ENCODE measurements around the gene FBXO31.

Gene FBXO31

DNA sequence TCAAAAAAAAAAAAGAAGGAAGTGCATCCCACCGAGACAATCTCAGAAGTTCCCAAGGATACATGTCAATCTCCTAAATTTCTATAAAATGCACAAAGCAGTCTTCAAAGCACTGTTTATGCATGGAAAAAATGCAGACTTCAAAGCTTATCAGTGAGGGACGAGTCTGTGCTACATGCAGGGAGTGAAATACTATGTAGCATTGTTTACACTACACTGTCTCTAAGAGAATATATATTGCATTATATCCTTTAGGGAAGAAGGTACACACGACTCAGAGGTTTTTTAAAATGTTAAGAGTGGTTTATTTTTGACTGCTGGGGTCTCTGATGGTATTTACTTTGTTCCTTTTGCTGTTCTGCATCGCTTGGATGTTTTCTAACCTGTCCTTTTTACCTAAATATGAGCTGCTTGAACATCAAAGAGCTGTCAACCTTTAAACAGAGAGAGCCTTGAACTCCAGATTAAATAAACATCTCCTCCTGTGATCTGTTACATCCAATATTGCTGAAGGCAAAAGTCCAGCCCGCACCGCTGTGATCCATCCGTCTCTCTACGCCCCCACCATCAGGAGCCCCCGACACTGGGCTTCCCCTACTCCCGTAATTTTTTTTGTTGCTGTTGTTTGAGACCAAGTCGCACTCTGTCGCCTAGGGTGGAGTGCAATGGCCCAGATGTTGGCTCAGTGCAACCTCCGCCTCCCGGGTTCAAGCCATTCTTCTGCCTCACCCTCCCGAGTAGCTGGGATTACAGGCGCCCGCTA, 1.4 kb downstream of the FBXO31 start:
- Histone ChIP-seq H3K27ac (ENCODE audit: extremely low read depth, low read depth, low read length) (peak overlapping the region; percentile 82; the same call in 1 of the 2 replicates), H3K9me3 (ENCODE audit: control insufficient read depth, insufficient read depth, low read depth, low read length) (no peaks in the 10 kb centered on the region), H3K4me3 (ENCODE audit: low read depth, low read length) (peak overlapping the region; percentile 53), H3K36me3 (ENCODE audit: control insufficient read depth in 2 of 2, insufficient read depth in 1 of 2, low read length in 2 of 2) (peaks cover 5% of the 10 kb centered on the region in 2 experiments; a peak in 2 of 3 replicates), H3K4me1 (ENCODE audit: control insufficient read depth, insufficient read depth, low read length) (peaks cover 9% of the 10 kb centered on the region)
- ChIA-PET POLR2A (no interaction called here), CTCF (interaction anchor here (0.6 to 1.1 kb wide), 6 partner anchors 11 to 675 kb away, joined by 3 to 5 read pairs (median 3); no protein-coding TSS in a partner anchor)
- TF ChIP-seq HIC1 (tag by site-specific recombination; IDR thresholded peaks at IDR 0.05) (no peak), MYNN (tag by site-specific recombination; IDR thresholded peaks at IDR 0.05; ENCODE audit: borderline replicate concordance) (no peak), ZNF266 (tag by site-specific recombination; IDR thresholded peaks at IDR 0.05; ENCODE audit: low read depth) (no peak), ZNF544 (tag by site-specific recombination; IDR thresholded peaks at IDR 0.05) (no peak), REST (tag by site-specific recombination; IDR thresholded peaks at IDR 0.05) (no peak), HOXD13 (CRISPR knock-in tag; IDR thresholded peaks at IDR 0.05; ENCODE audit: borderline replicate concordance) (no peak), ZSCAN16 (tag by site-specific recombination; IDR thresholded peaks at IDR 0.05) (no peak), ZNF623 (tag by site-specific recombination; IDR thresholded peaks at IDR 0.05) (0 out of 2 replicates have a peak, but pooled peaks have one; percentile 8), SP3 (tag by site-specific recombination; IDR thresholded peaks at IDR 0.05) (no peak), ZNF341 (tag by site-specific recombination; IDR thresholded peaks at IDR 0.05; ENCODE audit: low read depth) (peak; percentile 63; the same call in 1 of the 2 replicates), ZNF777 (tag by site-specific recombination; IDR thresholded peaks at IDR 0.05; ENCODE audit: borderline replicate concordance) (no peak), ELK4 (IDR thresholded peaks at IDR 0.05; ENCODE audit: borderline replicate concordance, low read depth, low read length) (no peak), ZNF2 (tag by site-specific recombination; IDR thresholded peaks at IDR 0.05) (no peak), PRDM1 (tag by site-specific recombination; IDR thresholded peaks at IDR 0.05) (no peak), ZNF18 (tag by site-specific recombination; IDR thresholded peaks at IDR 0.05) (no peak), ZNF391 (tag by site-specific recombination; IDR thresholded peaks at IDR 0.05; ENCODE audit: borderline replicate concordance, low read depth) (no peak), ZNF394 (tag by site-specific recombination; IDR thresholded peaks at IDR 0.05; ENCODE audit: borderline replicate concordance) (peak; percentile 31; the same call in 1 of the 2 replicates), OVOL3 (tag by site-specific recombination; IDR thresholded peaks at IDR 0.05) (no peak), ZBTB17 (tag by site-specific recombination; IDR thresholded peaks at IDR 0.05) (peak; percentile 61), ZNF473 (tag by site-specific recombination; IDR thresholded peaks at IDR 0.05) (no peak), FEZF1 (tag by site-specific recombination; IDR thresholded peaks at IDR 0.05) (no peak), ZNF580 (tag by site-specific recombination; IDR thresholded peaks at IDR 0.05) (no peak; the same call in 1 of the 2 replicates)
- TF ChIP-seq, protein P1, sequence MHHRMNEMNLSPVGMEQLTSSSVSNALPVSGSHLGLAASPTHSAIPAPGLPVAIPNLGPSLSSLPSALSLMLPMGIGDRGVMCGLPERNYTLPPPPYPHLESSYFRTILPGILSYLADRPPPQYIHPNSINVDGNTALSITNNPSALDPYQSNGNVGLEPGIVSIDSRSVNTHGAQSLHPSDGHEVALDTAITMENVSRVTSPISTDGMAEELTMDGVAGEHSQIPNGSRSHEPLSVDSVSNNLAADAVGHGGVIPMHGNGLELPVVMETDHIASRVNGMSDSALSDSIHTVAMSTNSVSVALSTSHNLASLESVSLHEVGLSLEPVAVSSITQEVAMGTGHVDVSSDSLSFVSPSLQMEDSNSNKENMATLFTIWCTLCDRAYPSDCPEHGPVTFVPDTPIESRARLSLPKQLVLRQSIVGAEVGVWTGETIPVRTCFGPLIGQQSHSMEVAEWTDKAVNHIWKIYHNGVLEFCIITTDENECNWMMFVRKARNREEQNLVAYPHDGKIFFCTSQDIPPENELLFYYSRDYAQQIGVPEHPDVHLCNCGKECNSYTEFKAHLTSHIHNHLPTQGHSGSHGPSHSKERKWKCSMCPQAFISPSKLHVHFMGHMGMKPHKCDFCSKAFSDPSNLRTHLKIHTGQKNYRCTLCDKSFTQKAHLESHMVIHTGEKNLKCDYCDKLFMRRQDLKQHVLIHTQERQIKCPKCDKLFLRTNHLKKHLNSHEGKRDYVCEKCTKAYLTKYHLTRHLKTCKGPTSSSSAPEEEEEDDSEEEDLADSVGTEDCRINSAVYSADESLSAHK (tag by site-specific recombination; IDR thresholded peaks at IDR 0.05): no peak
- TF ChIP-seq, protein P2, sequence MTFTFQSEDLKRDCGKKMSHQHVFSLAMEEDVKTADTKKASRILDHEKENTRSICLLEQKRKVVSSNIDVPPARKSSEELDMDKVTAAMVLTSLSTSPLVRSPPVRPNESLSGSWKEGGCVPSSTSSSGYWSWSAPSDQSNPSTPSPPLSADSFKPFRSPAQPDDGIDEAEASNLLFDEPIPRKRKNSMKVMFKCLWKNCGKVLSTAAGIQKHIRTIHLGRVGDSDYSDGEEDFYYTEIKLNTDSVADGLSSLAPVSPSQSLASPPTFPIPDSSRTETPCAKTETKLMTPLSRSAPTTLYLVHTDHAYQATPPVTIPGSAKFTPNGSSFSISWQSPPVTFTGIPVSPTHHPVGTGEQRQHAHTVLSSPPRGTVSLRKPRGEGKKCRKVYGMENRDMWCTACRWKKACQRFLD (tag by site-specific recombination; IDR thresholded peaks at IDR 0.05): no peak

Data from HEK293 (cell line).